Colon (tissue), 2 donors: Measurements from ENCODE around the gene TBL1XR1.

ENCODE experiments used
- FAIRE-seq: peaks from 2 replicates; lab custom pipeline; 2012; peaks lifted over from hg19 to GRCh38; lab: Jason Lieb, UNC
- donor health status: control.
- donor health status: control.

The TBL1XR1 gene

DNA sequence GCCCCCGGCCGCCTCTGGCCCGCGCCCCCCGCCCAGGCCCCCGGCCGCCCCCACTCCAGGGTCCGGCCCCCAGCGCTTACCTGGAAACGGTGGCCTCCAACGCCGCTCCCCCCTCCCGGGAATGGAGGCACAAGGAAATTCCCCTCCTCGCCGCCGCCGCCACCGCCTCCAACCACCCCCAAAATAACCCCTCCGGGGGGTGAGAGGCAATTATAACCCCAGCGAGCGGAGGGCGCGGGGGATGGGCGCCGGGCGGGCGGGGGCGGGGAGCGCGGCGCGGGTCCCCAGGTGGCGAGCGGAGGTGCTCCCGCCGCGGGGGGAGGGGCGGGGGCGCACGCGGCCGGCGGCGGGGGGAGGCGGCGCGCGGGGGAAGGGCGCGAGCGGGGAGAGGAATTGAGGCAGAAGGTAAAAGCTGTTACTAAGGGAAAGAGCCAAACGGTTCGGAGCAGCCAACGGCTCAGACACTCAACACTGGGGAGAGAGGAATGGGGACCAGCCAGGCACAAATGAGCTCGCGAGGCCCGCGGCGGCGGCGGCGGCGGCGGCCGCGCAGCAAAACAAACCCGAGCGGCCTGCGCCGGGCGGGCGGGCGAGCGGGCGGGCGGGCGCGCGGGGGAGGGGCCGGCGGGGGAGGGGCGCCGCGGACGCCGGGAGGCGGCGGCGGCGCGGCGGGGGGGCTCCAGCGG, at the start of gene TBL1XR1:
TBL1XR1 (minus strand) TSS at position 442 of the 686 bp plus-strand sequence. CDS start 132,505 bp downstream, outside the sequence.
- FAIRE-seq = no peak

DNA sequence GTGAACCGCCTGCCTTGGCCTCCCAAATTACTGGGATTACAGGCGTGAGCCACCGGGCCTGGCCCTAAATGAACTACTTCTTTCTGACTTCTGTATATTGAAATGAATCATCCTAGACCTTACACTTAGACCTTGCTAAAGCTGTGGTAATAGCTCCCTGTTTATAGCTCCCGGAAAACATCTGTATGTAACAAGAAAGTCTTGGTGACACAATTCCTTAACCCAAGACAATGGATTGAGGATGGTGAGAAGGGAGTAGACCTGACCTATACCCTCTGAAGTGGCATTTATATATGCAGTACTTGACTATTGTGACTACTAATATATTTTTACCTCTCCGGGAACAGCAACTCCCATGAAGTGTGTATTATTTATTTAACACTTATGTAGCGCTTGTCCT, 48.0 kb upstream of the TBL1XR1 start:
- FAIRE-seq = no peak

DNA sequence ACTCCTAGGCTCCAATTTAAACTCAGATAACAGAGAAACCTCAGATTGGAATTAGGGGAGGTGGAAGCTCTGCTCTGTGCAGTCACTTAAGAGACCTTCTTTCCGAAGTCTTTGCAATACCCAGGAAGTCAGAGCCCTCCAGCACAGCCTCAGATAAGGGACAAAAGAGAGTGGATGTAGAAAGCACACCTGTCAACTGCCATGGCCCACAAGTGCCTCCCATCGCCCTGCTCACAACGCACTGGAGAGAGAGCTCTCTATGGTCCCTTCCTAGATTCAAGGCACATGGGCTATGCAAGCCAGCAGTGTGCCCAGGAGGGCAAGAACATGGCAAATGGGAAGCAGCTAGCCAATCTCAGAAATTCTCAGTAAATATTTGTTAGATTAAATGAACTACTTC, 47.3 kb upstream of the TBL1XR1 start:
- no peak for FAIRE-seq

DNA sequence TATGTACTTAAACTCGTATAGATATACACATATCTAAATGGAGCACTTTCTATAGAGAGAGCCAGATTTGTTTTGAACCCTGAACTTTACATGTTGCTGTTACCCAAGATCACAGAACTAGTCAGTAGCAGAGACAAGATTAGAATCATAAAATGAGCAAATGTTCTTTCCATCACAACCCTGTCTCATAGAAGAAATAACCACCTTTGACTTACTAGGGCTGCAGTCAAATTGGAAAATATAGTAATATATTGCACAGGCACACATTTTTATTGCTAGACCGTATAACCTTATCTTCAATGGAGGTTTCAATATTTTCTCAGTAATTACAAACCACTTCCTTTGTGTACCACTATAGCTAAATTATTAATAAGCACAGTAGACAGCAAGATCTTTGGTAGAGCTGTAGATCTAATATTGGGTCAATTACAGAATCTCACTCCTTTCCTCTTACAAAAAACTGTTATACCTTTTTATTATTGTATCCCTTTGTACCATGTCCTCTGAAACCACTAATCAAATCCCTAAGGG, 41.5 kb upstream of the TBL1XR1 start:
- FAIRE-seq = peak; percentile 70

DNA sequence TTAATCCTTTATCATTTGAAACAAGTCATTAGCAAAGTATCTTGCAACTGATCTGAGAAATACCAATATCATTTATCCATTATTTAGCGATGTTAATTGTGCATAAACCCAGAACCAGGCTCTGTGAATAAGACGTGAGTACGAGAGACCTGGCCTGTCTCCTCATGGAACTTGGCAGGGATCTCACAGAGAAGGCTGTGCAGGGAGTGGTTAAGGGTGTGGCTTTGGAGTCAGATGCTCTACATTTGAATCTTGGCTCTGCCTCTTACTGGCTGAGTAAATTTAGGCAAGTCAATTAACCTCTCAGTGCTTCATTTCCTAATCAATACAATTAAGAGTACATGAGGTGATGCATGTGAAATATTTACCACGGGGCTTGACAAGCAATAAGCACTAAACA, 39.9 kb upstream of the TBL1XR1 start:
- no peak for FAIRE-seq

DNA sequence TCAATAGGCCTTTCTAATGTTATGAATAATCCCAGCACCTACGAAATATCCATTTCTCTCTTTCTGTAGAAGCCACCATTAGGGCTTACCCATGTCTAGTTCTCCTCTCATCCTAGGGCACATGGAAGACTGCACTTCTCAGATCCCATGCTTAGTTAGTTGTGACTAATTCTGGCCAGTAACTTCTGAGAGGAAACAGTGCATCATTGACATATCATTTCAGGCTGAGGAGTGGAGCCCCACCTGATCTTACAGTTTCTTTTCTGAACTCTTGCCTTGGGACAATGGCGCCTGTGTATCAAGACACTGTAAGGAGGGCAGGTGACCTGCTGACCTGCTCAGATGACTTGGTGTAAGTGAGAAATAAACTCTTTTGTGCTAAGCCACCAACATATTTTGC, 39.4 kb upstream of the TBL1XR1 start:
- no peak for FAIRE-seq

DNA sequence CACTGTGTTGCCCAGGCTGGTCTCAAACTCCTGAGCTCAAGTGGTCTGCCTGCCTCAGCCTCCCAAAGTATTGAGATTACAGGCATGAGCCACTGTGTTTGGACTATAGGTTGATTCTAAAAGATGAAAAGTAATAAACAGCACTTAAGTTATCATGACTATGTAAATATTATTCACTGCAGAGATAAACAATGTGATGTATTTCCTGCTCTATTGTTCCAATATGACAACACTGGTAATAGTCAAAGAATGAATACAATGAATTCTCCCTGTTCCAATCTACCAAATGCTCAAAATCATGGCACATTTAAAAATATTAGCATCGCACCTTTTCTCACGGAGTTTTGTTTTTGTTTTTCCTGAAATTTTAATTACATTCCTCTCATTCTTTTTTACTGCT, 36.8 kb upstream of the TBL1XR1 start:
- FAIRE-seq = no peak

DNA sequence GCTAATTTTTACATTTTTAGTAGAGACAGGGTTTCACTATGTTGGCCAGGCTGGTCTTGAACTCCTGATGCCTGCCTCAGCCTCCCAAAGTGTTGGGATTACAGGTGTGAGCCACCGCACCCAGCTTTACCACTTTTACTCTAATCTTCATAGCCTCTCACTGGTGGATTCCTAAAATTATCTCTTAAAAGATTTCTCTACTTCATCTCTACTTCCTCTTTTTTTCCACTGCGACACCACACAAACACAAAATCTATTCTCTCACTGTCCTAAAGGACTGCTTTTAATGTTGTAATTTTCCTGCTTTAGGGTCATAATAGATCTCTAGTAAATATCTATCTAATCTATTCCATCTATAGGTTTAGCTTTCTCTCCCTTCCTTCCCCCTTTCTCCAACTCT, 34.0 kb upstream of the TBL1XR1 start:
- FAIRE-seq = no peak

DNA sequence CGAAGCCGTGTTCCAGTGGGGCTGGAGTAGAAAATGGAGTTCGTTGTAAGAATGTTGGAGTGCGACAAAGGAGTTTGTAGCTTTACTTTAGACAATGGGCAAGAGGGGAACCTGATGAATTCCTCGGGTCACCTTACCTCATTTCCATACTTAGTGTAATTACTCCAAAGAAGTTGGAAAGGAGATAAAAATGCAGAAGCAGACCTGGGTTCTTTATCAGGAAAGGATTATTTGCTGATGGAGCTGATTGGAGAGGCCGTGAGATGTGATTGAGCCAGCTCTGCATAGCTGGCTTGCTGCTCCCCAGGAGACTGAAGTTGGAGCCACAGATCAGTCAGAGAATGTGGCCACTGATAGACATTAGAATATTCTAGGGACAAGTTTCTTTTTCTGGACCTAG, 33.4 kb upstream of the TBL1XR1 start:
- no peak for FAIRE-seq

DNA sequence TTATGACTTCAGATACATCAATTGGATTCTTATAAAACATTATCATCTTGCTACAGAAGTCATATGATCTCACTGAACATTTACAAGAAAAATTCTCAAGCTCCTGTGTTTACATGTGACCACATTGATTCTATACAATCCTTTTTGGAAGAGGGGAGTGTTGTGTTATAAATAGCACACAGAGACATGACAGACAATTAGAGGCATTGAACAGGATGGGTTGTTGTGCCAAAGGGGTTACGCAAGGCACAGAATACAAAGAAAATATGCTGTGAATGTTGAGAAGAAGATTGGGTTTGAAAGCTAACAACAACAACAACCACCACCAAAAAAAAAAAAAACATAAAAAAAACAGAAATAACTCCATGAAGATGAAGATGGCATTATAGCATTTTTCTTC, 32.5 kb upstream of the TBL1XR1 start:
- FAIRE-seq = no peak

DNA sequence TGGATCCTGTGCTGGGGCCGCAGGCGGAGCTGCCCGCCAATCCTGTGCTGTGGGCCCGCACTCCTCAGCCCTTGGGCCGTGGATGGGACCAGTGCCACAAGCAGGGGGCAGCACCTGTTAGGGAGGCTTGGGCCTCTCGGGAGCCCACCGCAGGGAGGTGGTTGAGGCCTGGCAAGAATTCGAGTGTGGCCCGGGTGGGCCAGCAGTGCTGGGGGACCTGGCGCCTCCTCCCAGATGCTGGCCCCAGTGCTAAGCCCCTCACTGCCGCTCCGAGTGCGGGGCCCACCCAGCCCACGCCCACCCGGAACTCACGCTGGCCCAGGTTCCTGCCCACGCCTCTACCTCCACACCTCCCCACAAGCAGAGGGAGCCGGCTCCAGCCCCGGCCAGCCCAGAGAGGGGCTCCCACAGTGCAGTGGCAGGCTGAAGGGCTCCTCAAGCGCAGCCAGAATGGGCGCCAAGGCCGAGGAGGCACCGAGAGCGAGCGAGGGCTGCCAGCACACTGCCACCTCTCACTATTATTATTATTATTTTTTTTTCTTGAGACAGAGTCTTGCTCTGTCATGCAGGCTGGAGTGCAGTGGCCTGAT, 31.4 kb upstream of the TBL1XR1 start:
- no peak for FAIRE-seq

DNA sequence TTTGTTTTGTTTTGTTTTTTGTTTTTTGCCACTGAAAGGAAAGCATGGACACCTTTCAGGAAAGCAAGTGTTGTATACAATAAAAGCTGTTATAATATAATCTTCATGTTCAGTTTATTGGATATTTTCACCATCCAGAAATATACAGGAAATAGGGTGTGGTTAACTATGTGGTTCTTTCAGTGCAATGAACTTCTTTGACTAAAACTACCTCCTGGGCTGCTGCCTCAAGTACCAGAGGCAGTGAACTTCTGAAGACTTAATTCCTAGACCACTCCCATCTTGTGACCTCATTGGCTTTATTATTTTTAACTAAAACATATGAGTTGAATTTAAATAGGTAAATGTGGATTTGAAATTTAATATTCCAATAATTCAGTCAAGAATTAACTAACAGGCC, 27.1 kb upstream of the TBL1XR1 start:
- no peak for FAIRE-seq

DNA sequence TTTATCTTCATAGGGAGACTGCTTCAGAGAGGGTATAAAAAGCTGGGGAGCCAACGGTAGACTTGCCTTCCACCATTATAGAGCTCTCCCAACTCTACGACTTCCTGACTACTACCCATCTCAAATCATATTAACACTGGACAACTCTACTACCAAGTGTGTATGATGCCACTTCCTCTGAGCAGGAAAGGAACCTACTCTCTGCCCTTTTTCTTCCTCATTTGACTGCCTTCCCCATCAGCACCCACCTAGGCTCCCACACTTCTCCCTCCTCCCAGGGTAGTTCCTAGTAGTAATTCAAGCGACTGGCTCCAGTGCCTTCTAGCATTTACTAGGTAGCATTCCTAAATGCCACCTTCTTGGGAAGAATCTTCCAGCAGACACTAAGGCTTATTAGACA, 24.5 kb upstream of the TBL1XR1 start:
- FAIRE-seq = no peak

DNA sequence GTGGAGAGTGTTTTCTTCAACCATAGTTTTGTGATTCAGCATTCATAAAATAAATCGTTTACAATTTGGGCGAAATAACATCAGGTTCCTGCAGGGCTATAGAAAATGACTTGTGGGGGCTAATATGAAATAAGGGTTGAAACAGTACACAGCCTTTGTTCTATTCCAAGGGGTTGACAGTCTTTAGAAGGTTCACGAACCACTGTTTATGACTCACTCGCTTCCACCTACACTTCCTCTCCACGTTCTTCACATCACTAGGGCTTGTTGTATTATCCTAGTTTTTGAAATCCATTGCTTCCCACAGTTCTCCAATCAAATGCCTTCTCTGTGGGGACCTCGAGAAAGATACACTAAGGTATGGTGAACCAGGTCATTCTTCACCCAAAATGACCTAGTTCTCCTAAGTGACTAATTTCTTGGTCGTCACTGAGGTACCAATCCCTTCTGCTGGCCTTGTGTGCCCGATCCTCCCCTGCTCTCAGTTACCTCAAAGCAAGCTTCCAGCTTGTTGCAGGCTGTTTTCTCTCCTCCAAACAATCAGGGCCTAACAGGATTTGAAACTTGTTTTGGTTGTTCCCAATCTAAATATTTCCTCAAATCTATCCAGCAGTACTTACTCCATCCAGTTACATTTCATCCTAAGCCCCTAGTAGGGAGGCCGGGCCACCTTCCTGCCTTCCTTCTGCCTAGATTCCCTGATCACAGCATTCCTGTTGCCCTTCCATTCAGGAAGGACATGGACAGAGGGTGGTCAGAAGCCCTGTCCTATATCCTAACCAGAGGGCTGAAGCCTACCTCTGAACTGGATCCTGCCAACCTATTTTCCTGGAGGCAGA, 23.1 kb upstream of the TBL1XR1 start:
- no peak for FAIRE-seq

DNA sequence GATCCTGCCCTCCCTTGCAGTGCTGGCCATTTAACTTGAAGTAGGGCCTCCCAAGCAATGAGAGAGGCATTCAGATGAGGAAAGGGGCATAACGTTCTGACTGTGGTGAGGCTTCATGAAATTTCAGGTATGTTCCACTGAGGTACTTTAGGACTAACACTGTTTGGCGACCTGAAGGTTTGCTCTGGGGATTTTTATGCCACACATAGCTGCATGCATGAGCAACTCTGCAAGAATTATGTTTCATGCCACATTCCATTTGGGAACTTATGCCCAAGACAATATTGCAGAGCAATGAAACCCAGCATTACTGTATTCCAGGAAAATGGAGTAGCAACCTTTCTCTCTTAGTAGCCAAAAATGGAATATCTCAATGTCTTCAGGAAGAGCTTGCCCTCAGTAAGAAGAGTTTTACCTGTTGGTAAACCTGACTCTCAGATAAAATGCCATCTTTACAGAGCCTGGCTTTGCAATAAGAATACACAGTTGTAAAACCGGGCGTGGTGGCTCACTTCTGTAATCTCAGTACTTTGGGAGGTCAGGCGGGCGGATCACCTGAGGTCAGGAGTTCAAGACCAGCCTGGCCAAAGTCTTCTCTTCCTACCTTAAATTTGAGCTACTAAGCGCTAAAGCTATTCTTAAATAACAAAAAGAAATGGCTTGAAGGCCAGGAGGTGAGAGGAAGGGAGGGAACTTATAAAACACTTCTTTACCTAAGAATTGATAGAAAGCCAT, 16.7 kb upstream of the TBL1XR1 start:
- FAIRE-seq = no peak

DNA sequence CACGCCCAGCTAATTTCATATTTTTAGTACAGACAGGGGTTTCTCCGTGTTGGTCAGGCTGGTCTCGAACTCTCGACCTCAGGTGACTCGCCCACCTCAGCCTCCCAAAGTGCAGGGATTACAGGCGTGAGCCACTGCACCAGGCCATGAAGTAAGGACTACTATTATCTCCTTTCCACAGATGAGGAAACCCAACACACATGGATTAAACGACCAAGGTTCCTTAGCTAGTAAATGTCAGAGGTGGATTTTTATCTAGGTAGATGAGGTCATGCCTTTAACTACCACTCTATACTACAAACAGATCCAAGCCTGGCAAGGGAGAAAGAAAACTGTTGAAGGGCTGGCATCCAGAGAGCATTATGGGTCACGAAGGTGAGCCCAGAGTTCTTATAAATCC, 15.5 kb upstream of the TBL1XR1 start:
- no peak for FAIRE-seq

DNA sequence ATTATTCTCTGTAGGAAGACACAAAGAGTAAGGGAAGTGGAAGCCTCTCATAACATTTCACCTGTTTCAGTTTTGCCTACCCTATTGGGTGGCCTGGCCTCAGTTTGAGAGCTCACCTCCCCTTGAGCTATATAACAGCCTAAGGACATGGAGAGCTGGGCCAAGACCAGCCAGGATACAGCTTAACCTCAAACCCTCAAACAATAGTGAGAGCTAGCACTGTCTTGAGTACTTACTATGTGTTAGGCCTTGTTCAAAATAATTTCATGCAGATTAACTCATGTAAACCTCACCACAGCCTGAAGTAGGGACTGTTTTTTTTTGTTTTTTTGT, 15.0 kb upstream of the TBL1XR1 start:
- FAIRE-seq = no peak

DNA sequence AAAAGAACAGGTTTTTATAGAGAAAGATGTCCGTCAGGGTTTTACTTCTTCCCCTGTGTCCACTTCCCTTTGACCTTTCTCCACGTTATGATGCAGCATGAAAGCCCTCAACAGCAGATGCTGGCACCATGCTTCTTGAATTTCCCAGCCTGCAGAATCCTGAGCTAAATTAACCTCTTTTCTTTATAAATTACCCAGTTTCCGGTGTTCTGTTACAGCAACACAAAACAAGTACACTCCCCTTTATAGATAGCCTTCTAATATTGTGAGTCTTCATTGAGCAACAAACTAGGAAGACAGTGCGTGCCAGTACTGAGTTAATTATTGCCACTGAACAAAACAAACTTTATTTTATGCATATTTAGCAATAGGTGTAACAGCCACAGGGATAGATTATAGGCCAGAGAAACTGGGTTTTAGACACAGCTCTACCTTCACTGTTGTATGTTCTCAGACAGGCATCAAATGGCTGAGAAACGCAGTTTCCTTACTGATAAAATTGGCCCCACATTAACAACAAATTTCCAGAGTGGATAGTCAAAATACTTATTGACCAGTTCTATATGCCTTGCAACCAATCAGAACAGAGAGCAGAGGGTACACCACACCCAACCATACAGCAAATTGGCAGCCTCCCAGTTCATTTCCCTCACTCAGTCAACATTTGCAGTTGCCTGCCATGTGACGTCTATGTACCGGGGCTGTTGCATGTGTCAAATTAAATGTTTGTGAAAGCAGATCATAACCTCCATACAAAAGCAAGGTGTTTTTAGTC, 14.4 kb upstream of the TBL1XR1 start:
- FAIRE-seq = no peak

DNA sequence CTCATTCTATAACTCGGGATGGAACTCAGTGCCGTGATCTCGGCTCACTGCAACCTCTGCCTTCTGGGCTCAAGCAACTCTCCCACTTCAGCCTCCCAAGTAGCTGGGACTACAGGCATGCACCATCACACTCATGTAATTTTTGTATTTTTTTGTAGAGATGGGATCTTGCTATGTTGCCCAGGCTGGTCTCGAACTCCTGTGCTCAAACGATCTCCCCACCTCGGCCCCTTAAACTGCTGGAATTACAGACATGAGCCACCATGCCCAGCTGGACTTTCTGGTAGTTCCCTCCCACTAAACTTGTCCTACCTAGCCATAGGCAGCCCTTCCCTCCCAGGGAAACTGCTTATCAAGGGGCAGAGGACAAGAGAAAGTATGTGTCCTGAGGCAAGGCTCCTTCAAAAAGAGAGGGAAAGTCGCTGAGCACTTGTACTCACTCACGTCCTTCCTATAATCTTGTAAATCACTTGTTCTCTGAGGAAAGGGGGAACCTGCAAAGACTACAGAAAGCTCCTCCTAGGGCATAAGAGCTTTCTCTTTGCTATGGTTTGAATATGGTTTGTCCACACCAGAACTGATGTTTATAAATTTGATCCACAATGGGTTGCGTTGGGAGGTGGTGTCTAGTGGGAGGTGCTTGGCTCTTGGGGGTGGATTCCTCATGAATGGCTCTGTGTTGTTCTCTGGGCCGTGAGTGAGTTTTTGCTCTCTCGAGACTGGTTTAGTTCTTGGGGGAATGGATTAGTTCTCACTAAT, 13.6 kb upstream of the TBL1XR1 start:
- FAIRE-seq = no peak

DNA sequence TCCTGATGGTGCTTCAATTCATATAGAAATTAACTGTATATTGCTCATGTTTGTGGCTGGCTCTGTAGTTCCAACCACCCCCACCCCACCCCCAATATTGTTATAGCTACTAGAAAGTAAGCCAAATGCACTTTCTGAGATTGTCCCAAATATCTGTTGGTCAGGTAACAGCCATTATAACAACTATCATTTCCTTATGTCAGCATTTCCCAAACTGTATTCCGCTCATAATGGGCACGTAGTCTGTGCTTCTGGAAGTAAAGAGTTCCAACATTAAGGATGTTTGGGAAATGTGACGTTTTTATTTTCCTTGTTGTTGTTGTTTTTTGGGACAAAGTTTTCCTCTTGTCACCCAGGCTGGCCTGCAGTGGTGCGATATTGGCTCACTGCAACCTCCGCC, 12.2 kb upstream of the TBL1XR1 start:
- no peak for FAIRE-seq

DNA sequence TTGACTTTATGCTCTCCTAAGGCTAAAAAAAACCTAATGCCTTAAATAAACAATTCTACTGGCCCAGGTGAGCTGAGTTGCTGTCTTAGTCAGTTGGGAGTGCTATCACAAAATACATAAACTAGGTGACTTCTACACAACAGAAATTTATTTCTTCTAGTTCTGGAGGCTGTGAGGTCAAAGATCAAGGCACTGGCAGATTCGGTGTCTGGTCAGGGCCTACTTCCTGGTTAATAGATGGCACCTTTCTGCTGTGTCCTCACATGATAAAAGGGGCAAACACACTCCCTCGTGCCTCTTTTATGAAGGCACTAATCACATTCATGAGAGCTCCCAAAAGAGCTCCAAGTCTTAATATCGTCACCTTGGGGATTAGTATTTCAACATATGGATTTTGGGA, 11.5 kb upstream of the TBL1XR1 start:
- no peak for FAIRE-seq
